ENCODE results near the gene KRTAP4-2. TPM values are rescaled to one million over a fixed set of nuclear protein-coding genes. Genes with fewer than 3 reads are reported as not detected.

The KRTAP4-2 gene
- total RNA-seq, 1 experiment from 2014 or later: not detected

DNA sequence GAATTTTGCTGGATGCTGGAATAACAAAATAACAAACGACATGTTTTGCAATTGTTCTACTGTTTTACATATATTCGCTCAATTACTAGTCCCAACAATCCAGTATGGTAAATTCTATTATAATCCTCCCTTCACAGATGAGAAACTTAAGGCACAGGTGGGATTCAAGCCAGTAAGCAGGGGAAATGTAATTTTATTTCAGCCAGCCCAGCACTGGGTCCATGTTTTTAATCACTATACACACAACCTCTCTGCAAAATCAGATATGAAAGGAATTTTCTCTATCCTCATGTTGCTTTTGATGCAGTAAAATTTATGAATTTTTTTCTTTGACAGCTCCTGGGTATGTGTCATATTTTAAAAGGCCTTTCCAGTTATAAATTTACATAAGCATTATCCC lies 32.8 kb downstream of the KRTAP4-2 start:
- no peaks in the 10 kb centered on the region for H4K20me1 ChIP-seq (ENCODE audit: insufficient read depth)
- TF ChIP-seq ZNF274 (IDR thresholded peaks at IDR 0.05; ENCODE audit: low read depth, low read length): no peak
- TF ChIP-seq POLR2A (IDR thresholded peaks at IDR 0.05; ENCODE audit: borderline replicate concordance, extremely low read depth, insufficient read depth, insufficient read length): no peak
- TF ChIP-seq CBX3 (IDR thresholded peaks at IDR 0.05; ENCODE audit: low read depth): no peak
- TF ChIP-seq FOSL1 (IDR thresholded peaks at IDR 0.05; ENCODE audit: low read depth): no peak
- TF ChIP-seq, protein P1, sequence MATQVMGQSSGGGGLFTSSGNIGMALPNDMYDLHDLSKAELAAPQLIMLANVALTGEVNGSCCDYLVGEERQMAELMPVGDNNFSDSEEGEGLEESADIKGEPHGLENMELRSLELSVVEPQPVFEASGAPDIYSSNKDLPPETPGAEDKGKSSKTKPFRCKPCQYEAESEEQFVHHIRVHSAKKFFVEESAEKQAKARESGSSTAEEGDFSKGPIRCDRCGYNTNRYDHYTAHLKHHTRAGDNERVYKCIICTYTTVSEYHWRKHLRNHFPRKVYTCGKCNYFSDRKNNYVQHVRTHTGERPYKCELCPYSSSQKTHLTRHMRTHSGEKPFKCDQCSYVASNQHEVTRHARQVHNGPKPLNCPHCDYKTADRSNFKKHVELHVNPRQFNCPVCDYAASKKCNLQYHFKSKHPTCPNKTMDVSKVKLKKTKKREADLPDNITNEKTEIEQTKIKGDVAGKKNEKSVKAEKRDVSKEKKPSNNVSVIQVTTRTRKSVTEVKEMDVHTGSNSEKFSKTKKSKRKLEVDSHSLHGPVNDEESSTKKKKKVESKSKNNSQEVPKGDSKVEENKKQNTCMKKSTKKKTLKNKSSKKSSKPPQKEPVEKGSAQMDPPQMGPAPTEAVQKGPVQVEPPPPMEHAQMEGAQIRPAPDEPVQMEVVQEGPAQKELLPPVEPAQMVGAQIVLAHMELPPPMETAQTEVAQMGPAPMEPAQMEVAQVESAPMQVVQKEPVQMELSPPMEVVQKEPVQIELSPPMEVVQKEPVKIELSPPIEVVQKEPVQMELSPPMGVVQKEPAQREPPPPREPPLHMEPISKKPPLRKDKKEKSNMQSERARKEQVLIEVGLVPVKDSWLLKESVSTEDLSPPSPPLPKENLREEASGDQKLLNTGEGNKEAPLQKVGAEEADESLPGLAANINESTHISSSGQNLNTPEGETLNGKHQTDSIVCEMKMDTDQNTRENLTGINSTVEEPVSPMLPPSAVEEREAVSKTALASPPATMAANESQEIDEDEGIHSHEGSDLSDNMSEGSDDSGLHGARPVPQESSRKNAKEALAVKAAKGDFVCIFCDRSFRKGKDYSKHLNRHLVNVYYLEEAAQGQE (IDR thresholded peaks at IDR 0.05; ENCODE audit: low read depth): no peak
- no peak for TF ChIP-seq ELF1 (IDR thresholded peaks at IDR 0.05; ENCODE audit: borderline replicate concordance, low read depth)
- TF ChIP-seq, protein P2, sequence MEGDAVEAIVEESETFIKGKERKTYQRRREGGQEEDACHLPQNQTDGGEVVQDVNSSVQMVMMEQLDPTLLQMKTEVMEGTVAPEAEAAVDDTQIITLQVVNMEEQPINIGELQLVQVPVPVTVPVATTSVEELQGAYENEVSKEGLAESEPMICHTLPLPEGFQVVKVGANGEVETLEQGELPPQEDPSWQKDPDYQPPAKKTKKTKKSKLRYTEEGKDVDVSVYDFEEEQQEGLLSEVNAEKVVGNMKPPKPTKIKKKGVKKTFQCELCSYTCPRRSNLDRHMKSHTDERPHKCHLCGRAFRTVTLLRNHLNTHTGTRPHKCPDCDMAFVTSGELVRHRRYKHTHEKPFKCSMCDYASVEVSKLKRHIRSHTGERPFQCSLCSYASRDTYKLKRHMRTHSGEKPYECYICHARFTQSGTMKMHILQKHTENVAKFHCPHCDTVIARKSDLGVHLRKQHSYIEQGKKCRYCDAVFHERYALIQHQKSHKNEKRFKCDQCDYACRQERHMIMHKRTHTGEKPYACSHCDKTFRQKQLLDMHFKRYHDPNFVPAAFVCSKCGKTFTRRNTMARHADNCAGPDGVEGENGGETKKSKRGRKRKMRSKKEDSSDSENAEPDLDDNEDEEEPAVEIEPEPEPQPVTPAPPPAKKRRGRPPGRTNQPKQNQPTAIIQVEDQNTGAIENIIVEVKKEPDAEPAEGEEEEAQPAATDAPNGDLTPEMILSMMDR (IDR thresholded peaks at IDR 0.05 in 2 of 3, conservative IDR thresholded peaks at IDR 0.05 in 1 of 3; ENCODE audit: borderline replicate concordance in 1 of 3, insufficient read depth in 1 of 3, low read depth in 2 of 3, low read length in 2 of 3): no peak
- TF ChIP-seq, protein P3, sequence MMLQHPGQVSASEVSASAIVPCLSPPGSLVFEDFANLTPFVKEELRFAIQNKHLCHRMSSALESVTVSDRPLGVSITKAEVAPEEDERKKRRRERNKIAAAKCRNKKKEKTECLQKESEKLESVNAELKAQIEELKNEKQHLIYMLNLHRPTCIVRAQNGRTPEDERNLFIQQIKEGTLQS (IDR thresholded peaks at IDR 0.05): no peak
- TF ChIP-seq, protein P4, sequence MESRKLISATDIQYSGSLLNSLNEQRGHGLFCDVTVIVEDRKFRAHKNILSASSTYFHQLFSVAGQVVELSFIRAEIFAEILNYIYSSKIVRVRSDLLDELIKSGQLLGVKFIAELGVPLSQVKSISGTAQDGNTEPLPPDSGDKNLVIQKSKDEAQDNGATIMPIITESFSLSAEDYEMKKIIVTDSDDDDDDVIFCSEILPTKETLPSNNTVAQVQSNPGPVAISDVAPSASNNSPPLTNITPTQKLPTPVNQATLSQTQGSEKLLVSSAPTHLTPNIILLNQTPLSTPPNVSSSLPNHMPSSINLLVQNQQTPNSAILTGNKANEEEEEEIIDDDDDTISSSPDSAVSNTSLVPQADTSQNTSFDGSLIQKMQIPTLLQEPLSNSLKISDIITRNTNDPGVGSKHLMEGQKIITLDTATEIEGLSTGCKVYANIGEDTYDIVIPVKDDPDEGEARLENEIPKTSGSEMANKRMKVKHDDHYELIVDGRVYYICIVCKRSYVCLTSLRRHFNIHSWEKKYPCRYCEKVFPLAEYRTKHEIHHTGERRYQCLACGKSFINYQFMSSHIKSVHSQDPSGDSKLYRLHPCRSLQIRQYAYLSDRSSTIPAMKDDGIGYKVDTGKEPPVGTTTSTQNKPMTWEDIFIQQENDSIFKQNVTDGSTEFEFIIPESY (IDR thresholded peaks at IDR 0.05; ENCODE audit: extremely low read depth, insufficient replicate concordance, low read length): no peak
- TF ChIP-seq EZH2 (IDR thresholded peaks at IDR 0.05): no peak
- no peak for TF ChIP-seq SP1 (IDR thresholded peaks at IDR 0.05; ENCODE audit: low read depth)
- no peak for TF ChIP-seq ZFX (IDR thresholded peaks at IDR 0.05)
- H3K36me3 ChIP-seq (ENCODE audit: control insufficient read depth in 1 of 2, insufficient read depth in 2 of 2, low read length in 2 of 2): 0 out of 4 replicates have a peak, but pooled peaks cover 0 to 5% of the 10 kb centered on the region in 2 experiments
- H3K9ac ChIP-seq (ENCODE audit: low read length): no peak overlapping the region
- intact Hi-C loops (cut with micrococcal nuclease): no loop called here
- no peak overlapping the region for H3K4me3 ChIP-seq (replicated peaks in 1 of 2; ENCODE audit: low read depth in 1 of 2, low read length in 2 of 2)
- no peak overlapping the region for H3K4me2 ChIP-seq (ENCODE audit: low read length)
- ChIA-PET POLR2A (no interaction called here), CTCF (no interaction called here), RAD21 (ENCODE audit: low non-redundant PET in 1 of 2, low total read pairs in 2 of 2, uncharacterized antibody in 2 of 2, unreplicated experiment in 2 of 2) (no interaction called here)
- H3K27me3 ChIP-seq (ENCODE audit: insufficient read depth, low read length): no peaks in the 10 kb centered on the region
- no peaks in the 10 kb centered on the region for H3K79me2 ChIP-seq (ENCODE audit: insufficient read depth, low read length)
- no peaks in the 10 kb centered on the region for H3K9me2 ChIP-seq (ENCODE audit: insufficient read depth)
- no peak overlapping the region for H2AFZ ChIP-seq (ENCODE audit: low read depth, low read length, poor library complexity, severe bottlenecking)
- no TSS peak for BruUV-seq (replicated peaks)
- no peaks in the 10 kb centered on the region; a peak in 1 of 4 replicates for H3K4me1 ChIP-seq (ENCODE audit: control insufficient read depth in 1 of 2, insufficient read depth in 2 of 2, low read length in 2 of 2)
- H3K27ac ChIP-seq (ENCODE audit: low read depth, low read length): no peak overlapping the region
- no peak for ATAC-seq
- no peak for DNase-seq (ENCODE audit: low read depth, low spot score)
- H3K9me3 ChIP-seq (ENCODE audit: control insufficient read depth in 1 of 2, insufficient read depth in 1 of 2, low read depth in 1 of 2, low read length in 2 of 2): peaks cover 0 to 30% of the 10 kb centered on the region in 2 experiments; a peak in 2 of 4 replicates
